HepG2 (cell line): ENCODE measurements around the gene COG5.

Experiments
- CREM ChIP-seq, 2 experiments: sonication (generic) in 1 of 2; formaldehyde crosslinking in 1 of 2; IDR thresholded peaks; 2 replicates each; pipeline versions ENCODE4 v1.4.0 to v1.6.1; 2016 to 2020; ENCODE audit warnings: antibody characterized with exemption in 1 of 2, mild to moderate bottlenecking in 1 of 2, missing genetic modification reagents in 1 of 2
- FOXA1 ChIP-seq, 2 experiments: fragments of 450-650 bp in 1 of 2; sonication (generic) in 1 of 2; formaldehyde crosslinking in 1 of 2; IDR thresholded peaks; 2 replicates each; pipeline versions ENCODE4 v1.4.0 to v1.6.1; 2016 to 2020; ENCODE audit warnings: missing genetic modification reagents in 1 of 2
- JUN ChIP-seq: sonication (generic); formaldehyde crosslinking; IDR thresholded peaks from 2 replicates; pipeline ENCODE4 v1.4.0; 2020; ENCODE audit warnings: mild to moderate bottlenecking, missing genetic modification reagents
- JUND ChIP-seq: sonication (generic); formaldehyde crosslinking; IDR thresholded peaks from 2 replicates; pipeline ENCODE4 v1.8.0; 2022; ENCODE audit warnings: mild to moderate bottlenecking, missing genetic modification reagents
- MAX ChIP-seq: IDR thresholded peaks from 2 replicates; pipeline ENCODE4 v1.6.1; 2012; ENCODE audit warnings: inconsistent platforms
- PATZ1 ChIP-seq: sonication (generic); formaldehyde crosslinking; IDR thresholded peaks from 2 replicates; pipeline ENCODE4 v1.4.0; 2020; ENCODE audit warnings: missing genetic modification reagents
- POLR2AphosphoS2 ChIP-seq: IDR thresholded peaks from 2 replicates; pipeline ENCODE4 v1.6.1; 2011; ENCODE audit warnings: low read depth, low read length, improper control_type of control experiment
- RBM22 ChIP-seq: fragments of 200-400 bp; formaldehyde crosslinking; optimal IDR thresholded peaks from 2 replicates; pipeline ENCODE3; 2017; ENCODE audit warnings: mild to moderate bottlenecking, low read length, moderate library complexity
- ZNF792 ChIP-seq: IDR thresholded peaks from 2 replicates; pipeline ENCODE4 v1.6.1; 2016

- TF ChIP-seq MAX, result no peak
- TF ChIP-seq FOXA1 (IDR thresholded peaks at IDR 0.05), result no peak
- TF ChIP-seq FOXA1 (CRISPR knock-in tag; IDR thresholded peaks at IDR 0.05), result no peak
- TF ChIP-seq PATZ1 (CRISPR knock-in tag), result no peak
- TF ChIP-seq POLR2AphosphoS2, result no peak
- no peak for TF ChIP-seq CREM (IDR thresholded peaks at IDR 0.05)
- TF ChIP-seq CREM (CRISPR knock-in tag; IDR thresholded peaks at IDR 0.05), result no peak
- no peak for TF ChIP-seq JUND (CRISPR knock-in tag)
- no peak for TF ChIP-seq RBM22
- no peak for TF ChIP-seq JUN (CRISPR knock-in tag)
- TF ChIP-seq ZNF792, result no peak
Measured at GRCh38 chr7:107597953-107598352, 34.2 kb upstream of the COG5 start.
